PFSK-1 (cell line): ENCODE data around the gene MRPL17.

Source experiments
- POLR2AphosphoS5 ChIP-seq: IDR thresholded peaks from 2 replicates; pipeline ENCODE4 v1.6.1; 2012; ENCODE audit warnings: low read depth, mild to moderate bottlenecking, control low read depth, low read length, moderate library complexity
- SIN3A ChIP-seq: IDR thresholded peaks from 2 replicates; pipeline ENCODE4 v1.6.1; 2012; ENCODE audit warnings: mild to moderate bottlenecking, low read length, moderate library complexity, borderline replicate concordance; ENCODE audit not compliant: insufficient read depth
- TAF1 ChIP-seq: IDR thresholded peaks from 2 replicates; pipeline ENCODE4 v1.6.1; 2012; ENCODE audit warnings: low read length, control low read depth, borderline replicate concordance; ENCODE audit not compliant: insufficient read depth

DNA sequence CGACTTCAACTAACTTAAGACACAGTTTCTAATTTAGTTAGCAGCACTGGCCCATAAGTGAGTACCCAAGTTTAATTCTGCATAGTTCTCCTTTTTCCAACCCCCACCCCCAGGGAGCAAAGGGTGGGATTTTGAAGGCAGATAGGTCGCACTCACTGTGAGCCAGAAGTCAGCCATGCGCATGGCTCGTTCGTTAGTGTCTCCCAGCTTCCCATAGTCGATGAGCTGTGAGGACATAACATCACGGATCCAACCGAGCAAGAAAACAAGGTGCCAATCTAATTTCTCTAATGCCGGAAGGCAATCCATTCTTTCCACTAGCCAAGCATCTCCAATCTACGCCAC, 577 bp downstream of the MRPL17 start:
- TF ChIP-seq TAF1: no peak
- TF ChIP-seq POLR2AphosphoS5: no peak
- TF ChIP-seq SIN3A: no peak
